NCI-H1417 (cell line): ENCODE data around the gene UGT1A5.
"Not testable (repeated sequence)": the region's sequence is repeated elsewhere in the genome, so short reads cannot be mapped to it uniquely, and the experiment has no call there.

ENCODE experiments used
- DNase-seq, 3 experiments: peaks; one replicate each; lab custom pipeline; 2025; lab: John Stamatoyannopoulos, UW

Gene UGT1A5

DNA sequence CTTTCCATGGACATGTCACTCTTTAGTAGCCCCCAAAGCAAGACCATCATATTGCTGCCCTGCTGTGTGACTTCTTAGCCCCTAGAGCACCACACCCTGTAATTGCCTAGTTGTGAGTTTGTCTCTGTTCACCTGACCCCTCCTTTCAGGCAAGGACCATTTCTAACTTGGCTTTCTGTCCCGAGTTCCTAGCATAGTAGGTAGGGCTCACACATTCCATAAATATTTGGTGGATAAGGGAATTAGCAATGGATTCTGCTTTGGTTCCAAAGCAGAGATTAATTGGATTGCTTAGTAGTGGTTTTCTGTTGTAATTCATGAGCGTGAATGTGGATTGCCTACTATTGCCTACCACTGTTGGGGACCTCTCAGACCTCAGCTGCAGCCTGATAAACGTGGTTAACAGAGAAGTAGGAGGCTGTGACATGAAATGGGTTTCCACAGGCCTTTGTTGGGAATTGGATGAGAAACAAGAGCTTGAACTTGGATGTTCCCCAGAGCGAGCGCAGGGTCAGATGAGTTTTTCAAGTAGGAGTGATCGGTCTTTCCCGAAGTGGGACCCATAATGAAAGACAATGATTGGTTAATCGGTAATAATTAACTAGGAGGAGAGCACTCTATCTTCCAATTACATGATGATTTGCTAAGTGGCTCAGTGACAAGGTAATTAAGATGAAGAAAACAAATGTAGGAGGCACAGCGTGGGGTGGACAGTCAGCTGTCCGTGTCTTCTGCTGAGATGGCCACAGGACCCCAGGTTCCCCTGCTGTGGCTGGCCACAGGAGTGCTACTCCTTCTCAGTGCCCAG lies 34.0 kb downstream of the UGT1A5 start:
- no peak for DNase-seq

DNA sequence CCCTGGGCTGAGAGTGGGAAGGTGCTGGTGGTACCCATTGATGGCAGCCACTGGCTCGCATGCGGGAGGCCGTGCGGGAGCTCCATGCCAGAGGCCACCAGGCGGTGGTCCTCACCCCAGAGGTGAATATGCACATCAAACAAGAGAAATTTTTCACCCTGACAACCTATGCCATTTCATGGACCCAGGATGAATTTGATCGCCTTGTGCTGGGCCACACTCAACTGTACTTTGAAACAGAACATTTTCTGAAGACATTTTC lies 34.5 kb downstream of the UGT1A5 start:
- DNase-seq, result no peak

DNA sequence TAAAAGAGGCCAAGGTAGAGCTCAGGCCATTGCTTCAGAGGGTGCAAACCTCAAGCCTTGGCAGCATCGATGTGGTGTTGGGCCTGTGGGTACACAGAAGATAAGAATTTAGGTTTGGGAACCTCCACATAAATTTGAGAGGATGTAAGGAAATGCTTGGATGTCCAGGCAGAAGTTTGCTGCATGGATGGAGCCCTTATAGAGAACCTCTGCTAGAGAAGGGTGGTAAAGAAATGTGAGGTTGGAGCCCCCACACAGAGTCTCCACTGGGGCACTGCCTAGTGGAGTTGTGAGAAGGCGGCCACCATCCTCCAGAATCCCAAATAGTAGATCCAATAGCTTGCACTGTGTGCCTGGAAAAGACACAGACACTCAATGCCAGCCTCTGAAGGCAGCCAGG lies 38.0 kb downstream of the UGT1A5 start:
- DNase-seq, result not testable (repeated sequence)

DNA sequence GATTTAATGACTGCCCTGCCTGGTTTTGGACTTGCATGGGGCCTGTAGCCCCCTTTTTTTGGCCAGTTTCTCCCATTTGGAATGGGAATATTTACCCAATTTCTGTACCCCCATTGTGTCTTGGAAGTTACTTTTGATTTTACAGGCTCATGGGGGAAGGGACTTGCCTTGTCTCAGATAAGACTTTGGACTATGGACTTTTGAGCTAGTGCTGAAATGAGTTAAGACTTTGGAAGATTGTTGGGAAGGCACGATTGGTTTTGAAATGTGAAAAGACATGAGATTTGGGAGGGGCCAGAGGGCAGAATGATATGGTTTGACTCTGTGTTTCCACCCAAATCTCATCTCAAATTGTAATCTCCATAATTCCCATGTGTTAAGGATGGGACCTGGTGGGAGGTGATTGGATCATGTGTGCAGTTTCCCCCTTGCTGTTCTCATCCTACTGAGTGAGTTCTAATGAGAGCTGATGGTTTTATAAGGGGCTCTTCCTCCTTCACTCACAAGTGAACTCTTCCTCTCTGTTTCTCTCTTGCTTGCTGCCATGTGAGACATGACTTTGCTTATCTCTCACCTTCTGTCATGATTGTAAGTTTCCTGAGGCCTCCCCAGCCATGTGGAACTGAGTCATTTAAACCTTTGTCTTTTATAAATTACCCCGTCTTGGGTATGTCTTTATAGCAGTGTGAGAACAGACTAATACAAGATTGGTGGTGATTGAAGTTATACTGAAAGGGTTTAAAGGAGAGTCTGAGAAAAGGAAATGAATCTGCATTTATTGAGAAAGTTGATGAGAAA lies 38.7 kb downstream of the UGT1A5 start:
- not testable (repeated sequence) for DNase-seq

DNA sequence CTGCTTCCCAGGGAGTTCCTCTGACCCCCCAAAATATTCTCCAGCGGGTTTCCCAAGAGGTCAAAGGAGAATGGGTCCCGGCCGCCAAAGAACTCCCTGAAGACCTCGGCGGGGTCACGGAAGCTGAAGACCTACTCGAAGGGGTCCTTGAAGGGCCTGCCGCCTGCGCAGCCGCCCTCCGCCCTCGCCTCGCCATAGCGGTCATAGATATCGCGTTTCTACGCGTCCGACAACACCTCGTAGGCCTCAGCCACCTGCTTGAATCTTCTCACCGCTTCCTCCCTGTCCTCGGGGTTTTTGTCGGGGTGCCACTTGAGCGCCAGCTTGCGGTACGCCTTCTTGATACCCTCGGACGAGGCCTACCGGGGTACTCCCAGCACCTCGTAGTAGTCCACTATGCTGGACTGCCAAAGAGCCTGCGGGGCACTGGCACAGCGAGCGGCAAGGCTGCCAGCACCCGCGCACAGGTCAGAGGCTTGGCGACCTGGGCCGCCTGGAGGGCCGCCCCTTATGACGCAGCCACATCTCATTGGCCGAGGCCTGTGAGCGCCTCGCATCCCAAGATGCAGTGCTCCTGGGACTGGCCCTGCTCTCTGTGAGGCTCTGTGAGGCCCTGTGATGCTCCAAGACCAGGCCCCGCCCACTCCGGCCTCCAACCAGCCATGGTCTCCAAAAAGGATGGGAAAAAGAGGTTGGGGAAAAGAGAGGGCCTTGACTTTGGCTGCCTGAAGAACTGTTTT lies 42.3 kb downstream of the UGT1A5 start:
- DNase-seq, result no peak

DNA sequence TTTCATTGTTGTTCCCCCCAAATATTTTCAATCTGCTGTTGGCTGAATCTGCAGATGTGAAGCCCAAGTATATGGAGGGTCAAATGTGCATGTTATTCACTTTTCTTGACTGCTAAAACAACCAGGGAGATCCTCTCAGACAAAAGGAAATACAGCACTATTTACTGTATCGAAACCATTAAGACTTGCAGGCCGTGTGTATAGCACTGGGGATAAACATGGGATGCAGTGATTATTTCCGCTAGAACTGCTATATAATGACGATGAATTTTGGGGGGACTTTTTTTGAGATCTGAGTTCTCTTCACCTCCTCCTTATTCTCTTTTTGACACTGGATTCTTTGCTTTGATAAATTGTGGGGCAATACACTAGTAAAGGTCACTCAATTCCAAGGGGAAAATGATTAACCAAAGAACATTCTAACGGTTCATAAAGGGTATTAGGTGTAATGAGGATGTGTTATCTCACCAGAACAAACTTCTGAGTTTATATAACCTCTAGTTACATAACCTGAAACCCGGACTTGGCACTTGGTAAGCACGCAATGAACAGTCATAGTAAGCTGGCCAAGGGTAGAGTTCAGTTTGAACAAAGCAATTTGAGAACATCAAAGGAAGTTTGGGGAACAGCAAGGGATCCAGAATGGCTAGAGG lies 43.8 kb downstream of the UGT1A5 start:
- DNase-seq, result no peak

DNA sequence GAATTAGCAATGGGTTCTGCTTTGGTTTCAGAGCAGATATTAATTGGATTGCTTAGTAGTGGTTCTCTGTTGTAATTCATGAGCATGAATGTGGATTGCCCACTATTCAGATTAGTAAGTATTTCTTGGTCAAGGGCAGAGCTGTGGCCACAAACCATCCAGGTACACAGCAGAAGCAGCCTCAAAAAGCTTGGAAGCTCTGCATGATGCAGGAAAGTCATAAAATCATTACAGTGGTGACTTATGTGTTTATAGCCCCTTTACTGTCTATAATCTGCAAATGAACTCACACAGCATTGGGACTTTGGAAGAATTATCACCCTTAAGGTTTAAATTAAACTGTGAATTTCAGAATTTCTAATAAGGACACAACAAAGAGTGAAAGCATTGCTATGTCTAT lies 45.4 kb downstream of the UGT1A5 start:
- no peak for DNase-seq

GRCh38 chr2:233758849-233759248 lies 46.1 kb downstream of the UGT1A5 start:
- DNase-seq, result no peak

DNA sequence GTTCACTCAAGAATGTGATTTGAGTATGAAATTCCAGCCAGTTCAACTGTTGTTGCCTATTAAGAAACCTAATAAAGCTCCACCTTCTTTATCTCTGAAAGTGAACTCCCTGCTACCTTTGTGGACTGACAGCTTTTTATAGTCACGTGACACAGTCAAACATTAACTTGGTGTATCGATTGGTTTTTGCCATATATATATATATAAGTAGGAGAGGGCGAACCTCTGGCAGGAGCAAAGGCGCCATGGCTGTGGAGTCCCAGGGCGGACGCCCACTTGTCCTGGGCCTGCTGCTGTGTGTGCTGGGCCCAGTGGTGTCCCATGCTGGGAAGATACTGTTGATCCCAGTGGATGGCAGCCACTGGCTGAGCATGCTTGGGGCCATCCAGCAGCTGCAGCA lies 47.3 kb downstream of the UGT1A5 start, which contains the start of gene UGT1A1:
TSS of gene UGT1A1 (plus strand) at position 228 of the 400 bp plus-strand sequence. CDS start at position 246, 18 bp downstream.
- no peak for DNase-seq

- no peak for DNase-seq
Observed at GRCh38 chr2:233761040-233761769, 48.5 kb downstream of the UGT1A5 start.

GRCh38 chr2:233764264-233764663 lies 51.6 kb downstream of the UGT1A5 start:
- no peak for DNase-seq

DNA sequence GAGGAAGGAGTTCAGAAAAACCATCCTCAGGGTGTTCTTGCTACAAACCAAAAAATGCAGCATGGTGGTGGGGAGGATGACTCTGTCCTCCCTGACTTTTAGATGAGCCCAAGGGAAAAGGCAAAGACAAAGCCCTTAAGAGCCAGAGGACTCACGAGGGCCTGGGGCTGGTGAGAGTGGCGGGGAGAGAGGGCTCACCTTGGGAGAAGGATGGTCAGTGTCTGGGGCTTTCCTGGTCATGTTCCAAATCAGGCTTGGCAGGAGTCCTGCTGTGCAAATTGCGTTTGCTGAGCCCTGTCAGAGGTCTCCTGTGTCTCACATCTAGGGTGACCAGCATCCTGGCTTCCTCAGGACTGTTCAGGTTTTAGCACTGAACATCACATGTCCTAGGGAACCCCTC lies 52.1 kb downstream of the UGT1A5 start:
- DNase-seq, result no peak

- DNase-seq, result no peak
Observed at GRCh38 chr2:233766416-233766815, 53.7 kb downstream of the UGT1A5 start.

- DNase-seq, result peak in 1 of 3 experiments; percentile 8
Observed at GRCh38 chr2:233768076-233768475, 55.4 kb downstream of the UGT1A5 start.

- DNase-seq, result no peak
Observed at GRCh38 chr2:233769260-233769659, 56.6 kb downstream of the UGT1A5 start.

- DNase-seq, result no peak
Observed at GRCh38 chr2:233772153-233772552, 59.4 kb downstream of the UGT1A5 start.

DNA sequence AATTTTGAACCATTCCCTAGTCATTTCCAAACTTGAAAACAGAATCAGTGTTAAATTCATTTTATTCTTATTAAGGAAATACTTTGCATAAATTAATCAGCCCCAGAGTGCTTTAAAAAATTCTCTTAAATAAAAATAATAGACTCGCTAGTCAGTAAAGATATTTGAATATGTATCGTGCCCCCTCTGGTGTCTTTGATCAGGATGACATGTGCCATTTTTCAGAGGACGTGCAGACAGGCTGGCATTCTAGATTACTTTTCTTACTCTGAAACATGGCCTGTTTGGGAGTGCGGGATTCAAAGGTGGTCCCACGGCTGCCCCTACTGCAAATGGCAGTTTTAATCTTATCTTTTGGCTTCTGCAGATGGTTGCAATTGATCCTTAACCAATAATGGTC lies 59.9 kb downstream of the UGT1A5 start:
- no peak for DNase-seq

- no peak for DNase-seq
Observed at GRCh38 chr2:233773854-233774253, 61.1 kb downstream of the UGT1A5 start.

DNA sequence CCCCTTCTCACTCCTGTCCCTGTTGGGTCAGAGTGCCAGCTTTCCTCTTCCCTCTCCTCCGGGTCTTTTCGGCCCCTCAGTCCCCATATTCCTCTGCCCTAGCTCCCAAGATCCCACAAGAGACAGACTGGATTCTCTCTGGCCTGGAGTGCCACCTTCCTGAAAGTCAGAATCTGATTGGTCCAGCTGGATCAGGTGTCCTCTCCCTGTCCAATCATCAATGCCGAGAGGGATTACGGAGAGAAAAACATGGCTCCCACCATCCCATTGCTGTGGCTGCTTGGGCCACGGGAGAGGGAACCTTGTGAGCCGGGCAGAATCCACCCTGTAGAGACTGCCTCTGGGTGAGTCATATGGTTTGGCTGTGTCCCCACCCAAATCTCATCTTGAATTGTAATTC lies 62.7 kb downstream of the UGT1A5 start:
- no peak for DNase-seq

GRCh38 chr2:233778030-233778429 lies 65.3 kb downstream of the UGT1A5 start, which contains the start of gene MROH2A:
MROH2A (plus strand) TSS chr2:233778330; CDS start chr2:233779359, 1,029 bp downstream.
- no peak for DNase-seq

DNA sequence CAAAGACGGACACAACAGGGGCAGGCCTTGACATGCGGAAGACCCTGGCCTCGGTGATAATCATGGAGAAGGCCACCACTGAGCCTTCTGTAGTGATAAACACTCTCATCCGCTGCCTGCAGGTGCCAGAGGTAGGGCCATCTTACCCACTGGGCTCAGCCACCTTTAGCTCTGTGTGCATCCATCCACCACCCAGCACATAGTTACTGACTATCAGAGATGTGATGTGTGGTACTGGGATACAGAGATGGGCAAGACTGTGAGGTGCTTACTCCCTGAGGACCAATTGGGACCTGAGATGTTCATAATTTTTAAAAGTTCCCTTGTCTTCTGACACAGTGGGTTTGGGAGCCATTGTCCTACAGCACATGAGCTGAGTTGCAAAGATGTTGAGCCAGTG lies 67.0 kb downstream of the UGT1A5 start:
- DNase-seq, result no peak
